HG02973 (cell line): ENCODE data around the gene MPL.
"Not testable (repeated sequence)": the region's sequence is repeated elsewhere in the genome, so short reads cannot be mapped to it uniquely, and the experiment has no call there.

Source experiments
- ATAC-seq: cut with Tn5 transposase; IDR thresholded peaks from one replicate; pipeline ENCODE4 v1.9.1; 2021; ENCODE audit warnings: moderate library complexity; ENCODE audit not compliant: unreplicated experiment

Gene MPL

GRCh38 chr1:43373066-43373940 lies 35.7 kb downstream of the MPL start:
- ATAC-seq, result no peak

GRCh38 chr1:43376723-43377235 lies 39.2 kb downstream of the MPL start:
- ATAC-seq, result no peak

GRCh38 chr1:43377831-43378230 lies 40.2 kb downstream of the MPL start:
- ATAC-seq, result no peak

- ATAC-seq, result no peak
These were observed 41.9 kb downstream of the MPL start for GRCh38 chr1:43379476-43379875.

GRCh38 chr1:43381612-43382011 lies 44.0 kb downstream of the MPL start:
- no peak for ATAC-seq

- no peak for ATAC-seq
These were observed 44.6 kb downstream of the MPL start for GRCh38 chr1:43382027-43382779.

- ATAC-seq, result no peak
These were observed 45.8 kb downstream of the MPL start for GRCh38 chr1:43383449-43383848.

GRCh38 chr1:43386676-43387075 lies 49.1 kb downstream of the MPL start:
- ATAC-seq, result no peak

- no peak for ATAC-seq
These were observed 50.5 kb downstream of the MPL start for GRCh38 chr1:43387976-43388599.

GRCh38 chr1:43388613-43389012 lies 51.0 kb downstream of the MPL start:
- ATAC-seq, result no peak

GRCh38 chr1:43389326-43390313 lies 52.0 kb downstream of the MPL start, which contains the start of the genes MED8 and SZT2:
Gene MED8 (minus strand): TSS chr1:43389800. CDS start chr1:43389764, 36 bp downstream.
Gene SZT2 (plus strand): TSS chr1:43389899. CDS start chr1:43389969, 70 bp downstream.
- ATAC-seq, result peak; percentile 84

- ATAC-seq, result no peak
These were observed 55.1 kb downstream of the MPL start for GRCh38 chr1:43392702-43393101.

- ATAC-seq, result no peak
These were observed 57.9 kb downstream of the MPL start for GRCh38 chr1:43395523-43395922.

- no peak for ATAC-seq
These were observed 58.4 kb downstream of the MPL start for GRCh38 chr1:43396059-43396458.

GRCh38 chr1:43398227-43398626 lies 60.6 kb downstream of the MPL start:
- ATAC-seq, result no peak

- ATAC-seq, result not testable (repeated sequence)
These were observed 62.8 kb downstream of the MPL start for GRCh38 chr1:43400441-43400840.

- ATAC-seq, result no peak
These were observed 64.7 kb downstream of the MPL start for GRCh38 chr1:43402089-43402865.
